Nephron progenitor cell (in vitro differentiated cells): ENCODE measurements around the gene TSPAN3.

ENCODE experiments used
- DNase-seq: peaks from one replicate; pipeline ENCODE4 v3.0.0; 2021
- H3K27ac Mint-ChIP-seq: 2 replicates; pipeline ENCODE4 v1.8.0; 2021; ENCODE audit warnings: mild to moderate bottlenecking, moderate library complexity, mixed read lengths
- H3K27me3 Mint-ChIP-seq: 2 replicates; pipeline ENCODE4 v1.8.0; 2021; ENCODE audit warnings: mild to moderate bottlenecking, low read depth, mixed read lengths; ENCODE audit not compliant: poor library complexity
- H3K36me3 Mint-ChIP-seq: 2 replicates; pipeline ENCODE4 v1.8.0; 2021; ENCODE audit warnings: low read depth, mixed read lengths
- H3K4me1 Mint-ChIP-seq: 2 replicates; pipeline ENCODE4 v1.8.0; 2021; ENCODE audit warnings: mixed read lengths
- H3K4me3 Mint-ChIP-seq: 2 replicates; pipeline ENCODE4 v1.8.0; 2021; ENCODE audit warnings: mild to moderate bottlenecking, moderate library complexity, mixed read lengths
- H3K9me3 Mint-ChIP-seq: 2 replicates; pipeline ENCODE4 v1.8.0; 2021; ENCODE audit warnings: mild to moderate bottlenecking, moderate library complexity, mixed read lengths
- CTCF ChIP-seq: fragments of 200-600 bp; sonication (generic); IDR thresholded peaks from 2 replicates; pipeline ENCODE4 v1.5.0; 2021; ENCODE audit warnings: antibody characterized with exemption

The TSPAN3 gene

GRCh38 chr15:77030928-77031375 is 40.0 kb downstream of the TSPAN3 start:
- no peaks in the 10 kb centered on the region for H3K9me3 Mint-ChIP-seq
- no peak overlapping the region for H3K27ac Mint-ChIP-seq
- H3K4me3 Mint-ChIP-seq = no peak overlapping the region
- peaks cover 2% of the 10 kb centered on the region for H3K27me3 Mint-ChIP-seq
- no peaks in the 10 kb centered on the region for H3K36me3 Mint-ChIP-seq
- DNase-seq = no peak
- H3K4me1 Mint-ChIP-seq = peaks cover 26% of the 10 kb centered on the region
- no peak for TF ChIP-seq CTCF

GRCh38 chr15:77030048-77030927 is 40.6 kb downstream of the TSPAN3 start:
- Mint-ChIP-seq H3K36me3 (no peaks in the 10 kb centered on the region), H3K4me3 (no peak overlapping the region), H3K27ac (no peak overlapping the region), H3K4me1 (peaks cover 27% of the 10 kb centered on the region), H3K9me3 (no peaks in the 10 kb centered on the region), H3K27me3 (peaks cover 4% of the 10 kb centered on the region)
- no peak for TF ChIP-seq CTCF
- peak; percentile 59 for DNase-seq

- Mint-ChIP-seq H3K27ac (no peak overlapping the region), H3K4me1 (peaks cover 26% of the 10 kb centered on the region), H3K4me3 (no peak overlapping the region), H3K9me3 (no peaks in the 10 kb centered on the region), H3K36me3 (no peaks in the 10 kb centered on the region), H3K27me3 (peaks cover 4% of the 10 kb centered on the region)
- no peak for DNase-seq
- TF ChIP-seq CTCF = no peak
Measured at GRCh38 chr15:77029166-77030047, 41.5 kb downstream of the TSPAN3 start.

GRCh38 chr15:77028451-77029165 is 42.3 kb downstream of the TSPAN3 start:
- Mint-ChIP-seq H3K27me3 (peaks cover 4% of the 10 kb centered on the region), H3K27ac (no peak overlapping the region), H3K4me1 (peaks cover 19% of the 10 kb centered on the region), H3K36me3 (no peaks in the 10 kb centered on the region), H3K9me3 (no peaks in the 10 kb centered on the region), H3K4me3 (no peak overlapping the region)
- TF ChIP-seq CTCF = no peak
- DNase-seq = no peak

GRCh38 chr15:77027697-77028450 is 43.0 kb downstream of the TSPAN3 start:
- peaks cover 18% of the 10 kb centered on the region for H3K4me1 Mint-ChIP-seq
- TF ChIP-seq CTCF = no peak
- H3K27ac Mint-ChIP-seq = no peak overlapping the region
- H3K9me3 Mint-ChIP-seq = no peaks in the 10 kb centered on the region
- peak; percentile 54 for DNase-seq
- peaks cover 4% of the 10 kb centered on the region for H3K27me3 Mint-ChIP-seq
- no peak overlapping the region for H3K4me3 Mint-ChIP-seq
- H3K36me3 Mint-ChIP-seq = no peaks in the 10 kb centered on the region
